ENCODE measurements around the gene GLCE.
"Not testable (repeated sequence)": the region's sequence is repeated elsewhere in the genome, so short reads cannot be mapped to it uniquely, and the experiment has no call there.

Gene GLCE

GRCh38 chr15:69302087-69302486 lies 141.7 kb downstream of the GLCE start:
- DNase-seq: not testable (repeated sequence)

GRCh38 chr15:69302929-69303328 lies 142.5 kb downstream of the GLCE start:
- DNase-seq: no peak

GRCh38 chr15:69303337-69304181 lies 143.1 kb downstream of the GLCE start:
- DNase-seq: no peak

- no peak for DNase-seq
These were observed 143.7 kb downstream of the GLCE start for GRCh38 chr15:69304182-69304545.

- no peak for DNase-seq
These were observed 144.9 kb downstream of the GLCE start for GRCh38 chr15:69305204-69305931.

- no peak for DNase-seq
These were observed 145.6 kb downstream of the GLCE start for GRCh38 chr15:69305933-69306568.

- DNase-seq: no peak
These were observed 147.5 kb downstream of the GLCE start for GRCh38 chr15:69307939-69308338.

- DNase-seq: no peak
These were observed 148.5 kb downstream of the GLCE start for GRCh38 chr15:69308949-69309348.

- no peak for DNase-seq
These were observed 150.9 kb downstream of the GLCE start for GRCh38 chr15:69311319-69311721.

- DNase-seq: no peak
These were observed 153.1 kb downstream of the GLCE start for GRCh38 chr15:69313432-69314000.

GRCh38 chr15:69314131-69314530 lies 153.7 kb downstream of the GLCE start:
- DNase-seq: no peak

GRCh38 chr15:69314736-69315135 lies 154.3 kb downstream of the GLCE start:
- no peak for DNase-seq

GRCh38 chr15:69315402-69316110 lies 155.1 kb downstream of the GLCE start:
- DNase-seq: no peak

GRCh38 chr15:69316291-69316690 lies 155.9 kb downstream of the GLCE start:
- no peak for DNase-seq

GRCh38 chr15:69317392-69317841 lies 157.0 kb downstream of the GLCE start:
- no peak for DNase-seq

GRCh38 chr15:69318033-69318432 lies 157.6 kb downstream of the GLCE start:
- DNase-seq: no peak

GRCh38 chr15:69319384-69320375 lies 159.2 kb downstream of the GLCE start:
- DNase-seq: no peak

GRCh38 chr15:69320977-69321554 lies 160.6 kb downstream of the GLCE start:
- no peak for DNase-seq

Measured in activated CD4-positive, alpha-beta T cell treated with anti-CD3 and anti-CD28 coated beads for 1 hour (primary cell).